ENCODE data around the gene SUPT6H.

GRCh38 chr17:28616281-28616680, 45.7 kb upstream of the SUPT6H start:
- no peak for TF ChIP-seq CTCF (IDR thresholded peaks at IDR 0.05)
- no peak for TF ChIP-seq POLR2AphosphoS5 (IDR thresholded peaks at IDR 0.05)
- TF ChIP-seq POLR2A (IDR thresholded peaks at IDR 0.05): no peak

Measured in stomach (tissue), 4 donors.